Activated T-helper 1 cell treated with anti-CD3 and anti-CD28 coated beads, Interleukin-12 subunit alpha, Interleukin-12 subunit beta, Interleukin-2, Interleukin-4 antibody, amounts not matched to agents 30 ng/mL and 10 ng/mL and 1 ng/mL, durations not matched to agents 14 hours and 24 hours and 36 hours (primary cell): ENCODE results near the gene ABCA13. TPM values are rescaled to one million over a fixed set of nuclear protein-coding genes. Genes with fewer than 3 reads are reported as not detected.
"Not testable (repeated sequence)": the region's sequence is repeated elsewhere in the genome, so short reads cannot be mapped to it uniquely, and the experiment has no call there.

Source experiments
- DNase-seq: peaks from one replicate; pipeline ENCODE4 v3.0.0; 2021; ENCODE audit warnings: low spot score
- H3K27ac Mint-ChIP-seq: one replicate; pipeline ENCODE4 v1.8.0; 2021; ENCODE audit warnings: mild to moderate bottlenecking, mixed read lengths
- H3K27me3 Mint-ChIP-seq: one replicate; pipeline ENCODE4 v1.8.0; 2022; ENCODE audit warnings: mild to moderate bottlenecking, moderate library complexity, mixed read lengths; ENCODE audit not compliant: insufficient read depth
- H3K36me3 Mint-ChIP-seq: one replicate; pipeline ENCODE4 v1.8.0; 2021; ENCODE audit warnings: low read depth, mixed read lengths
- H3K4me1 Mint-ChIP-seq: one replicate; pipeline ENCODE4 v1.8.0; 2021; ENCODE audit warnings: low read depth, mixed read lengths
- H3K4me3 Mint-ChIP-seq: one replicate; pipeline ENCODE4 v1.8.0; 2021; ENCODE audit warnings: mild to moderate bottlenecking, moderate library complexity, mixed read lengths
- H3K9me3 Mint-ChIP-seq: one replicate; pipeline ENCODE4 v1.8.0; 2021; ENCODE audit warnings: mixed read lengths
- intact Hi-C: fragments of 100-400 bp; cut with micrococcal nuclease; formaldehyde crosslinking; loops from one replicate; pipeline ENCODE4 v1.15.1; 2024
- total RNA-seq: library from RNA; stranded (reverse); gene quantifications from 2 replicates; pipeline ENCODE4 v1.2.3, GENCODE V29; 2022

The ABCA13 gene
- total RNA-seq = not detected in 2 replicates

GRCh38 chr7:48171202-48171601 lies at the start of gene ABCA13:
Gene ABCA13 (plus strand): TSS chr7:48171458. CDS start chr7:48171484, 26 bp downstream.
- H3K27ac Mint-ChIP-seq = no peak within 1 kb of the TSS

GRCh38 chr7:48126037-48126436 lies 45.2 kb upstream of the ABCA13 start:
- Mint-ChIP-seq H3K36me3 (no peaks in the 10 kb centered on the region), H3K27me3 (peaks cover 17% of the 10 kb centered on the region), H3K4me3 (no peak overlapping the region), H3K27ac (no peak overlapping the region), H3K9me3 (no peaks in the 10 kb centered on the region), H3K4me1 (peaks cover 9% of the 10 kb centered on the region)
- intact Hi-C loops = no loop called here
- no peak for DNase-seq

More at GRCh38 chr7:48171202-48171601, at the start of gene ABCA13:
- Mint-ChIP-seq H3K9me3 (no peaks in the 10 kb centered on the region), H3K4me1 (no peaks in the 10 kb centered on the region), H3K4me3 (no peak within 1 kb of the TSS), H3K36me3 (no peaks in the 10 kb centered on the region), H3K27me3 (peaks cover 11% of the 10 kb centered on the region)
- no peak for DNase-seq
- intact Hi-C loops = no loop called here

- DNase-seq = no peak
- peaks cover 11% of the 10 kb centered on the region for H3K27me3 Mint-ChIP-seq
Measured at GRCh38 chr7:48130658-48131108, 40.6 kb upstream of the ABCA13 start.

GRCh38 chr7:48132792-48133191 lies 38.5 kb upstream of the ABCA13 start:
- H3K27ac Mint-ChIP-seq = no peak overlapping the region
- intact Hi-C loops = loop anchor here (10.0 kb wide), 1 partner anchor 162 kb away; no protein-coding TSS in a partner anchor
- H3K27me3 Mint-ChIP-seq = peaks cover 8% of the 10 kb centered on the region
- no peaks in the 10 kb centered on the region for H3K36me3 Mint-ChIP-seq
- H3K9me3 Mint-ChIP-seq = no peaks in the 10 kb centered on the region
- H3K4me3 Mint-ChIP-seq = no peak overlapping the region
- no peak for DNase-seq
- H3K4me1 Mint-ChIP-seq = peaks cover 10% of the 10 kb centered on the region

More at GRCh38 chr7:48130658-48131108, 40.6 kb upstream of the ABCA13 start:
- intact Hi-C loops = loop anchor here (10.0 kb wide), 1 partner anchor 164 kb away; no protein-coding TSS in a partner anchor
- no peak overlapping the region for H3K27ac Mint-ChIP-seq
- H3K9me3 Mint-ChIP-seq = no peaks in the 10 kb centered on the region
- H3K4me1 Mint-ChIP-seq = peaks cover 10% of the 10 kb centered on the region
- H3K4me3 Mint-ChIP-seq = no peak overlapping the region
- no peaks in the 10 kb centered on the region for H3K36me3 Mint-ChIP-seq

GRCh38 chr7:48139459-48139858 lies 31.8 kb upstream of the ABCA13 start:
- Mint-ChIP-seq H3K4me3 (no peak overlapping the region), H3K4me1 (peaks cover 10% of the 10 kb centered on the region), H3K27ac (no peak overlapping the region), H3K9me3 (no peaks in the 10 kb centered on the region), H3K36me3 (no peaks in the 10 kb centered on the region), H3K27me3 (peaks cover 11% of the 10 kb centered on the region)
- no peak for DNase-seq
- intact Hi-C loops = loop anchor here (10.0 kb wide), 1 partner anchor 155 kb away; no protein-coding TSS in a partner anchor

- Mint-ChIP-seq H3K4me3 (no peak overlapping the region), H3K9me3 (no peaks in the 10 kb centered on the region), H3K36me3 (no peaks in the 10 kb centered on the region), H3K27me3 (peaks cover 11% of the 10 kb centered on the region), H3K4me1 (peaks cover 10% of the 10 kb centered on the region), H3K27ac (no peak overlapping the region)
- intact Hi-C loops = no loop called here
- no peak for DNase-seq
Measured at GRCh38 chr7:48140001-48140681, 31.1 kb upstream of the ABCA13 start.

- DNase-seq = no peak
- Mint-ChIP-seq H3K36me3 (no peaks in the 10 kb centered on the region), H3K9me3 (no peaks in the 10 kb centered on the region), H3K27me3 (peaks cover 9% of the 10 kb centered on the region), H3K4me3 (no peak overlapping the region), H3K27ac (no peak overlapping the region), H3K4me1 (peaks cover 10% of the 10 kb centered on the region)
- intact Hi-C loops = no loop called here
Measured at GRCh38 chr7:48141521-48141920, 29.7 kb upstream of the ABCA13 start.

- no peak overlapping the region for H3K4me3 Mint-ChIP-seq
- intact Hi-C loops = no loop called here
- H3K27me3 Mint-ChIP-seq = peaks cover 19% of the 10 kb centered on the region
- no peak for DNase-seq
- no peaks in the 10 kb centered on the region for H3K36me3 Mint-ChIP-seq
- no peak overlapping the region for H3K27ac Mint-ChIP-seq
- H3K4me1 Mint-ChIP-seq = peaks cover 6% of the 10 kb centered on the region
- H3K9me3 Mint-ChIP-seq = no peaks in the 10 kb centered on the region
Measured at GRCh38 chr7:48144291-48144768, 26.9 kb upstream of the ABCA13 start.

- no peak for DNase-seq
- Mint-ChIP-seq H3K9me3 (no peaks in the 10 kb centered on the region), H3K4me3 (no peak overlapping the region), H3K27ac (no peak overlapping the region), H3K4me1 (no peaks in the 10 kb centered on the region), H3K36me3 (no peaks in the 10 kb centered on the region), H3K27me3 (peaks cover 28% of the 10 kb centered on the region)
- intact Hi-C loops = no loop called here
Measured at GRCh38 chr7:48147078-48147591, 24.1 kb upstream of the ABCA13 start.

- H3K4me1 Mint-ChIP-seq, intact Hi-C loops, H3K4me3 Mint-ChIP-seq, H3K27ac Mint-ChIP-seq, H3K9me3 Mint-ChIP-seq, DNase-seq, H3K36me3 Mint-ChIP-seq: not testable (repeated sequence)
- peaks cover 30% of the 10 kb centered on the region for H3K27me3 Mint-ChIP-seq
Measured at GRCh38 chr7:48147690-48148089, 23.6 kb upstream of the ABCA13 start.

GRCh38 chr7:48148311-48148710 lies 22.9 kb upstream of the ABCA13 start:
- no peaks in the 10 kb centered on the region for H3K36me3 Mint-ChIP-seq
- intact Hi-C loops = no loop called here
- H3K27ac Mint-ChIP-seq = no peak overlapping the region
- no peaks in the 10 kb centered on the region for H3K4me1 Mint-ChIP-seq
- no peak for DNase-seq
- no peaks in the 10 kb centered on the region for H3K9me3 Mint-ChIP-seq
- H3K4me3 Mint-ChIP-seq = no peak overlapping the region
- H3K27me3 Mint-ChIP-seq = peaks cover 24% of the 10 kb centered on the region

GRCh38 chr7:48149058-48149457 lies 22.2 kb upstream of the ABCA13 start:
- Mint-ChIP-seq H3K27me3 (peaks cover 25% of the 10 kb centered on the region), H3K27ac (no peak overlapping the region), H3K4me3 (no peak overlapping the region), H3K4me1 (no peaks in the 10 kb centered on the region), H3K9me3 (no peaks in the 10 kb centered on the region), H3K36me3 (no peaks in the 10 kb centered on the region)
- no peak for DNase-seq
- intact Hi-C loops = no loop called here

- DNase-seq = no peak
- H3K4me1 Mint-ChIP-seq = no peaks in the 10 kb centered on the region
- intact Hi-C loops = no loop called here
- H3K4me3 Mint-ChIP-seq = no peak overlapping the region
- no peaks in the 10 kb centered on the region for H3K36me3 Mint-ChIP-seq
- no peaks in the 10 kb centered on the region for H3K9me3 Mint-ChIP-seq
- H3K27me3 Mint-ChIP-seq = peaks cover 27% of the 10 kb centered on the region
- H3K27ac Mint-ChIP-seq = no peak overlapping the region
Measured at GRCh38 chr7:48150086-48150485, 21.2 kb upstream of the ABCA13 start.
